Activated CD8-positive, alpha-beta memory T cell treated with anti-CD3 and anti-CD28 coated beads, Interleukin-2, amount 10 ng/mL, durations not matched to agents 7 days and 5 days (primary cell): ENCODE data around the gene PRKAG3. TPM values are rescaled to one million over a fixed set of nuclear protein-coding genes. Genes with fewer than 3 reads are reported as not detected.
"Not testable (repeated sequence)": the region's sequence is repeated elsewhere in the genome, so short reads cannot be mapped to it uniquely, and the experiment has no call there.

Experiments
- ATAC-seq: fragments of 150-1000 bp; cut with Tn5 transposase; one replicate; pipeline ENCODE4 v1.10.0; 2021; ENCODE audit warnings: moderate library complexity
- CTCF ChIA-PET: fragments of 350-600 bp; sonication (Branson Sonifier 250); formaldehyde crosslinking; loops from one replicate; lab custom pipeline; 2021; ENCODE audit warnings: antibody characterized with exemption; lab: Charles Lee
- DNase-seq: peaks from one replicate; pipeline ENCODE4 v3.0.0-alpha.2; 2020
- H3K27ac Mint-ChIP-seq: one replicate; pipeline ENCODE4 v1.8.0; 2021; ENCODE audit warnings: mild to moderate bottlenecking, mixed read lengths
- H3K27me3 Mint-ChIP-seq: one replicate; pipeline ENCODE4 v1.8.0; 2021; ENCODE audit warnings: mixed read lengths
- H3K36me3 Mint-ChIP-seq: one replicate; pipeline ENCODE4 v1.8.0; 2021; ENCODE audit warnings: mild to moderate bottlenecking, mixed read lengths
- H3K4me1 Mint-ChIP-seq: one replicate; pipeline ENCODE4 v1.8.0; 2021; ENCODE audit warnings: mixed read lengths
- H3K4me3 Mint-ChIP-seq: one replicate; pipeline ENCODE4 v1.8.0; 2021; ENCODE audit warnings: mild to moderate bottlenecking, moderate library complexity, mixed read lengths
- H3K9me3 Mint-ChIP-seq: one replicate; pipeline ENCODE4 v1.8.0; 2022; ENCODE audit warnings: low read depth, mixed read lengths
- total RNA-seq, 2 experiments: library from RNA; stranded (reverse); gene quantifications; one replicate each; pipeline ENCODE4 v1.2.3, GENCODE V29; 2021

Gene PRKAG3
- total RNA-seq, 2 experiments from 2014 or later = not detected

DNA sequence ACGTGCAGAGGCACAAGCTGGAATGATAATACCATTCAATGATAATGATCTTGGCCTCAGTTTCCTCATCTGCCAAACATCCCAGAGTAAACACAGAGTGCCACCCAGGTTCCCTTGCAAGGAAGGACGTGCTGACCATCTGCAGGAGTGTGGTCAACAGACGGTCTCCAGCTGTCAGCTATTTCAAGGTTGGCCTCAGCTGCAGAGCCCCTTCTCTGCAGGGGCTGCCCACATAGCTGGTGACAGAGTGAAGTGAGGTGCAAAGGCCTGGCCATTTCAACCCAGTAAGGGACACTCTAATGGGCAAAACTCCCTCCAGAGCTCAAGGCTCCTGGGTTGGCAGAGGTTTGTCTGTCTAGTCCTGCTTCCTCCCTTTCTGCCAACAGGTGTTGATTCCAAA is 19.7 kb upstream of the PRKAG3 start:
- no peak for ATAC-seq
- DNase-seq = no peak
- peaks cover 54% of the 10 kb centered on the region for H3K27me3 Mint-ChIP-seq
- H3K4me3 Mint-ChIP-seq = no peak overlapping the region
- H3K4me1 Mint-ChIP-seq = peaks cover 4% of the 10 kb centered on the region
- H3K9me3 Mint-ChIP-seq = no peaks in the 10 kb centered on the region
- H3K27ac Mint-ChIP-seq = no peak overlapping the region
- CTCF ChIA-PET = interaction anchor here (0.9 to 3.1 kb wide), 9 partner anchors 23 to 144 kb away, joined by 3 to 38 read pairs (median 5); partner anchors contain the start of gene CYP27A1
- H3K36me3 Mint-ChIP-seq = no peaks in the 10 kb centered on the region

DNA sequence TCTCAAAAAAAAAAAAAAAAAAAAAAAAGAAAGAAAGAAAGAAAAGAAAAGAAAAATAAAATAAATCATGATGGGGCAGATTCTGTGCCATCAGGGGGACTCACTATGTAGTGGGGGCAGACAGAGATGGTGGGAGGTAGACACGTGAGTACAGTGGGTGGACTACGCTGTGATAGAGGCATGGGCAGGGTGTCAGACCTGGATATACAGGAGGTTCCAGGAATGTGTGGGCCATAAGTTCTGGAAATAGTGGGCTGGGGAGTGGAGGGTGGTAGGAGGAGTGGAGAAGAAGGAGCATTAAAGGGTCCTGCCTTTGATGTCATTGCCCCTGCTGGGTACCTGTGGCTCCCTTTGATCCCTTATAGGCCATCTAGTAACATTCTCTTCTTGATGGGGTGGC is 19.2 kb upstream of the PRKAG3 start:
- no peaks in the 10 kb centered on the region for H3K36me3 Mint-ChIP-seq
- H3K27me3 Mint-ChIP-seq = peaks cover 49% of the 10 kb centered on the region
- H3K9me3 Mint-ChIP-seq = no peaks in the 10 kb centered on the region
- no peak overlapping the region for H3K4me3 Mint-ChIP-seq
- no peak overlapping the region for H3K27ac Mint-ChIP-seq
- peaks cover 4% of the 10 kb centered on the region for H3K4me1 Mint-ChIP-seq
- ATAC-seq (no peak), DNase-seq (no peak)
- CTCF ChIA-PET = interaction anchor here (0.7 to 4.1 kb wide), 12 partner anchors 8 to 213 kb away, joined by 3 to 82 read pairs (median 4); partner anchors contain the start of genes BCS1L, CYP27A1 and ZNF142

DNA sequence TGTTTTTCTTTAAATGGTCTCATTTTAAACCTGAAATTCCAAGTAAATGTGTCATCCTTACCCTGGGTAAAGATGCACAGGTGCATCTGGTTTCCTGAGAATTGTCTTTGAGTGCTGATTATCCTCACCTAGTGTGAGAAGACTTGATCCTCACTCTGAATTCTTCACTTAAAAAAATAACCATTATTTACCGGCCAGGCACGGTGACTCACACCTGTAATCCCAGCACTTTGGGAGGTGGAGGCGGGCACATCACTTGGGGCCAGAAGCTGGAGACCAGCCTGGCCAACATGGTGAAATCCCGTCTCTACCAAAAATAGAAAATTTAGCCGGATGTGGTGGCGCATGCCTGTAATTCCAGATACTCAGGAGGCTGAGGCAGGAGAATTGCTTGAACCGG is 18.1 kb upstream of the PRKAG3 start:
- H3K27me3 Mint-ChIP-seq = peaks cover 38% of the 10 kb centered on the region
- no peaks in the 10 kb centered on the region for H3K9me3 Mint-ChIP-seq
- no peak for DNase-seq
- H3K4me1 Mint-ChIP-seq = peaks cover 4% of the 10 kb centered on the region
- CTCF ChIA-PET = interaction anchor here (0.7 to 4.1 kb wide), 10 partner anchors 9 to 506 kb away, joined by 3 to 82 read pairs (median 3); partner anchors contain the start of genes BCS1L, CYP27A1 and ZNF142
- H3K4me3 Mint-ChIP-seq = no peak overlapping the region
- no peak overlapping the region for H3K27ac Mint-ChIP-seq
- no peaks in the 10 kb centered on the region for H3K36me3 Mint-ChIP-seq
- ATAC-seq = no peak

DNA sequence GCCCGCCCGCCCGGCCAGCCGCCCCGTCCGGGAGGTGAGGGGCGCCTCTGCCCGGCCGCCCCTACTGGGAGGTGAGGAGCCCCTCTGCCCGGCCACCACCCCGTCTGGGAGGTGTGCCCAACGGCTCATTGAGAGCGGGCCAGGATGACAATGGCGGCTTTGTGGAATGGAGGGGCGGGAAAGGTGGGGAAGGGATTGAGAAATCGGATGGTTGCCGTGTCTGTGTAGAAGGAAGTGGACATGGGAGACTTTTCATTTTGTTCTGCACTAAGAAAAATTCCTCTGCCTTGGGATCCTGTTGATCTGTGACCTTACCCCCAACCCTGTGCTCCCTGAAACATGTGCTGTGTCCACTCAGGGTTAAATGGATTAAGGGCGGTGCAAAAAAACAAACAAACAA is 15.4 kb upstream of the PRKAG3 start:
- not testable (repeated sequence) for H3K4me3 Mint-ChIP-seq, H3K36me3 Mint-ChIP-seq, DNase-seq, H3K27ac Mint-ChIP-seq, H3K4me1 Mint-ChIP-seq, ATAC-seq, H3K9me3 Mint-ChIP-seq
- CTCF ChIA-PET = interaction anchor here (0.5 to 4.1 kb wide), 51 partner anchors 8 to 577 kb away, joined by 3 to 82 read pairs (median 4); partner anchors contain the start of genes AAMP, ANKZF1, ATG9A and BCS1L
- peaks cover 28% of the 10 kb centered on the region for H3K27me3 Mint-ChIP-seq

DNA sequence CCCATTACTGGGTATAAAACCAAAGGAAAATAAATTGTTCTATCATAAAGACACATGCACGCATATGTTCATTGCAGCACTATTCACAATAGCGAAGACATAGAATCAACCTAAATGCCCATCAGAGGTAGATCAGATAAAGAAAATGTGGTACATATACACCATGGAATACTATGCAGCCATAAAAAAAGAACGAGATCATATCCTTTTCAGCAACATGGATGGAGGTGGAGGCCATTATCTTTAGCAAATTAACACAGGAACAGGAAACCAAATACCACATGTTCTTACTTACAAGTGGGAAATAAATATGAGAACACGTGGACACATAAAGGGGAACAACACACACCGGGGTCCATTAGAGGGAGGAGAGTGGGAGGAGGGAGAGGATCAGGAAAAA is 12.7 kb upstream of the PRKAG3 start:
- H3K4me3 Mint-ChIP-seq, H3K27ac Mint-ChIP-seq, H3K9me3 Mint-ChIP-seq, DNase-seq, H3K4me1 Mint-ChIP-seq, H3K36me3 Mint-ChIP-seq, CTCF ChIA-PET, ATAC-seq: not testable (repeated sequence)
- peaks cover 26% of the 10 kb centered on the region for H3K27me3 Mint-ChIP-seq

DNA sequence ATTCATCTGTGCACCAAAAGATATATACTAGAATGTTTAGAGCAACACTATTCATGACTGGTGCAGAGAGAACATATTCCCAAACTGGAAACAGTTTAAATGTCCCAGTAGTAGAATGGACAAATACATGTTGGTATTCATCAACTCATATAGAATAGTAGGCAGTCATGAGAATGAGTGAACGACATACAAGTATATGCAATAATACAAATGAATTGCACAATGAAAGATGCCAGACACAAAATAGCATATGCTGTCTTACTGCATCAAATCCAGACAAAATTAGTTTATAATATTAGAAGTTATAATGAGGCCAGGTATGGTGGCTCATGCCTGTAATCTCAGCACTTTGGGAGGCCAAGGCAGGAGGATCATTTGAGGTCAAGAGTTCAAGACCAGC is 8.3 kb upstream of the PRKAG3 start:
- CTCF ChIA-PET = interaction anchor here (0.9 kb wide), 1 partner anchor 192 kb away, joined by 3 read pairs; no protein-coding TSS in a partner anchor
- no peak for ATAC-seq
- Mint-ChIP-seq H3K4me1 (no peaks in the 10 kb centered on the region), H3K4me3 (no peak overlapping the region), H3K36me3 (no peaks in the 10 kb centered on the region), H3K9me3 (no peaks in the 10 kb centered on the region), H3K27me3 (peaks cover 49% of the 10 kb centered on the region), H3K27ac (no peak overlapping the region)
- DNase-seq = no peak

DNA sequence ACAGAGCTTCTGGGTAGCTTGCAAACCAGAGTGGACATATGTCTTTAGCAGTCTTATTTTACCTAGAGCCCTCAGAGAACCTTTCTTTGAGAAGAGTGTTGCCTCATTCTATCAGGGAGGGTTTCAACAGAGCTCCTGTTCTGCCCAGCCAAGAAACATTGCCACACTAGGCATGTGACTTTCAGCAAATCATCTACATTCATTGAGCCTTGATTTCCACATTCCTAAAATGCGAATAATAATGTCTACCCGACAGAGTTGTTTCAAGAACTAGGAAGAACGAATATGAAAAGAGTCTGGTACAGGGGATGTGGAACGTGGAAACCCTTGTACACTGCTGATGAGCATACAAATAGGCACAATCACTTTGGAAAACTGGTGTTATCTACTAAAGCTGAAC is 7.8 kb upstream of the PRKAG3 start:
- Mint-ChIP-seq H3K9me3 (no peaks in the 10 kb centered on the region), H3K36me3 (no peaks in the 10 kb centered on the region), H3K4me3 (no peak overlapping the region), H3K27ac (no peak overlapping the region), H3K4me1 (no peaks in the 10 kb centered on the region), H3K27me3 (peaks cover 51% of the 10 kb centered on the region)
- DNase-seq (no peak), ATAC-seq (no peak)
- CTCF ChIA-PET = interaction anchor here (0.7 to 0.9 kb wide), 2 partner anchors 8 to 192 kb away, joined by 3 read pairs; no protein-coding TSS in a partner anchor

DNA sequence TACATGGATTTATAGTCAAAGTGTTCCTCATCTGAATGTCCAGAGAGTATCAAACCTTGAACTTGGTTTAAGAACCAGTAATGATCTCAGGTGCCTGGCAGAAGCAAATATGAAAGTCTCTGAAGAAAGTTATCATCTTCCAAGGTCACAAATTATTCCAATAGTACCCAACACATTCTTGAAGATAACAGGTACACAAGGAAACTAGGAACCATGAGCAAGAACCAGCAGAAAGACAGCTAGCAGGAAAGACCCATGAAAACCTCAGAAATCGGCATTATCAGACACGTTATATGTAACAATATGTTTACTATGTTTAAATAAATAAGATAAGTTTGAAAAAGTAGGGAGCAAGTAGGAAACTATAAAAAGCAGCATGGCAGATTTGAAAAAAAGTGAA is 5.9 kb upstream of the PRKAG3 start:
- no peaks in the 10 kb centered on the region for H3K9me3 Mint-ChIP-seq
- no peak overlapping the region for H3K27ac Mint-ChIP-seq
- no peaks in the 10 kb centered on the region for H3K36me3 Mint-ChIP-seq
- H3K27me3 Mint-ChIP-seq = peaks cover 54% of the 10 kb centered on the region
- ATAC-seq (no peak), DNase-seq (no peak)
- H3K4me3 Mint-ChIP-seq = no peak overlapping the region
- CTCF ChIA-PET = interaction anchor here (1.1 to 1.4 kb wide), 2 partner anchors 10 to 192 kb away, joined by 3 to 4 read pairs; no protein-coding TSS in a partner anchor
- no peaks in the 10 kb centered on the region for H3K4me1 Mint-ChIP-seq

DNA sequence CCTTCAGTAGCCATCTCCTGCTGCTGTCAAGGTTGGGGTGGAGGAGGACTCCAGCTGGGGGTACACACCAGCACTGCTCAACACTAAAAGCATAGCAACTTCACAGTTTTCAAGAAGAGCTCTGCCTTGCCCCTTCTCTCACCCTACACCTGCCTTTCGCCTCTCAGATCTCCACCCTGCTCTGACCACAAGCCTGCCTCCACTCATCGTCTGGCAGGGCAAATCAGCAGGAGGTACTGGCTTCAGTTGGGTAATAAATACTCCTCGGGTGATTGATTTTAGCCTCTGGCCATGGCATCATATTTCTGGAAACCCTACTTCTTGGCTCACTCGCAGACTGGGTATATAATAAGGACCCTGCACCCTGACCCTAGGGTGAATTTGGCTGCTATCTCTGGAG is 3.1 kb upstream of the PRKAG3 start:
- no peak overlapping the region for H3K27ac Mint-ChIP-seq
- H3K36me3 Mint-ChIP-seq = no peaks in the 10 kb centered on the region
- ATAC-seq = no peak
- H3K27me3 Mint-ChIP-seq = peaks cover 50% of the 10 kb centered on the region
- H3K4me3 Mint-ChIP-seq = no peak overlapping the region
- CTCF ChIA-PET = no interaction called here
- no peak for DNase-seq
- H3K4me1 Mint-ChIP-seq = no peaks in the 10 kb centered on the region
- no peaks in the 10 kb centered on the region for H3K9me3 Mint-ChIP-seq

DNA sequence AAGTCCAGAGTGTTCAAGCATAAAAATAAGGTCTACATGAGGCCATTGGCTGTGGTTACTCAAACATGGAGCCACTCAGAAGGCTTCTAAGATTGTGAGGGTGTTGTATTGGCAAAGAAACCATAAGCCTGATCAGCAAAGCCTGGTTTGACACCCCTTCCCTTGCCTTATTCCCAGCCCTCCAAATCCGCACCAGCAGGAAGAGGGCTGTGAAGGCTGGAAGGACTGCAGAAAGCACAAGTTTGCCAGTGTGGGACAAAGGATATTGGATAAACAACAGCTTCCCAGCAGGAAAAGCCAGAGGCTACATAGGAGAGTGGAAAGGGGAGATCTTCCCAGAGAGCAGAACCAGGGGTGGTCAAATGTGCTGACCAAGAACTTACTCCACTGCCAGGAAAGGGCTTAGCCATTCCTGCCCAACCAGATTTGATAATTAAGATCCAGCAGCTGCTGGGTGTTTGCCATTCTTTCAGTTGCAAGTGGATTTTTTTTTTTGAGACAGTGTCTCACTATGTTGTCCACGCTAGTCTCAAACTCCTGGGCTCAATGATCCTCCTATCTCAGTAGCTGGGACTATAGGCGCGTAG is 1.5 kb upstream of the PRKAG3 start:
- no peaks in the 10 kb centered on the region for H3K4me1 Mint-ChIP-seq
- no peaks in the 10 kb centered on the region for H3K9me3 Mint-ChIP-seq
- no peaks in the 10 kb centered on the region for H3K36me3 Mint-ChIP-seq
- H3K4me3 Mint-ChIP-seq = no peak overlapping the region
- CTCF ChIA-PET = no interaction called here
- no peak for DNase-seq
- peaks cover 39% of the 10 kb centered on the region for H3K27me3 Mint-ChIP-seq
- no peak overlapping the region for H3K27ac Mint-ChIP-seq
- no peak for ATAC-seq

DNA sequence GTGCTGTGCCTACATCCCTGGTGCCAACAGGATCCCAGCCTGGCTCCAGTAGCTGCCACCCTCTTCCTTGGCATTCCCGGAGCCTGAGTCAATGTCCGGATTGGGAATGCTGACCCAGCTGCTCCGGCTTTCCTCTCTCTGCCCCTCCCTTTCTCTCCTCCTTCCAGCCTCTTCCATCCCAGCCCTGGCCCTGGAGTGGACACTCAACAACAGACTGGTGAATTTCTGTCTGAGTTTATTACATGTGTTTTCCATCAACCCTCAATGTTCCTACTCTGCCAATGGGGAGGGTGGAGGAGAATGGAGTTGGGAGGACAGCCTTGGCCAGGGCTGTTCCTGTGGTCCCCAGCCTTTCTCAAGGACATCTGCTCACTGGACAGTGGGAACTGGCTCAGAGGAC is 917 bp upstream of the PRKAG3 start:
- CTCF ChIA-PET = interaction anchor here (0.5 to 1.4 kb wide), 2 partner anchors 15 to 455 kb away, joined by 3 read pairs; no protein-coding TSS in a partner anchor
- DNase-seq (no peak), ATAC-seq (no peak)
- no peak overlapping the region for H3K4me3 Mint-ChIP-seq
- peaks cover 34% of the 10 kb centered on the region for H3K27me3 Mint-ChIP-seq
- H3K9me3 Mint-ChIP-seq = no peaks in the 10 kb centered on the region
- no peak overlapping the region for H3K27ac Mint-ChIP-seq
- H3K4me1 Mint-ChIP-seq = no peaks in the 10 kb centered on the region
- no peaks in the 10 kb centered on the region for H3K36me3 Mint-ChIP-seq

DNA sequence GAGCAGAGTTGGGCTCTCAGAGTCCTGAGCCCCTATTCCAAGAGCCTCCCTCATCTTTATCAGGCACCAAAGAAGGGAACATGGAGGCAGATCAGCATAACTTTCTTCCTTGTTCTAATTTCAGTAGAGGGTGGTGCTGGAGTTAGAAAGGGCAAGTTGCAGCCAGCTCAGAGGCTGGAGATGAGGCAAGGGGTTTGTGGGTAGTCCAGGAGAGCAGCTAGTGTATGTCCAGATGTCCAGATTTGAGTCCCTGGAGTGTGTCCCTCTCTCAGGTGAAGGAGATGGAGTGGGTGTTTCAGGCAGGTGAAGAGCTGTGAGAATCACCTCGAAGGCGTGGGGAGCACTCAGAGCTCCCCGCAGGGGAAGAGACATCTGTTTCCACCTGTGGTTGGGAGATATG is 478 bp upstream of the PRKAG3 start:
- no peaks in the 10 kb centered on the region for H3K36me3 Mint-ChIP-seq
- no peak overlapping the region for H3K4me3 Mint-ChIP-seq
- CTCF ChIA-PET = interaction anchor here (0.5 to 1.4 kb wide), 2 partner anchors 15 to 455 kb away, joined by 3 read pairs; no protein-coding TSS in a partner anchor
- ATAC-seq (no peak), DNase-seq (no peak)
- no peaks in the 10 kb centered on the region for H3K9me3 Mint-ChIP-seq
- H3K27me3 Mint-ChIP-seq = peaks cover 30% of the 10 kb centered on the region
- H3K27ac Mint-ChIP-seq = no peak overlapping the region
- H3K4me1 Mint-ChIP-seq = no peaks in the 10 kb centered on the region

DNA sequence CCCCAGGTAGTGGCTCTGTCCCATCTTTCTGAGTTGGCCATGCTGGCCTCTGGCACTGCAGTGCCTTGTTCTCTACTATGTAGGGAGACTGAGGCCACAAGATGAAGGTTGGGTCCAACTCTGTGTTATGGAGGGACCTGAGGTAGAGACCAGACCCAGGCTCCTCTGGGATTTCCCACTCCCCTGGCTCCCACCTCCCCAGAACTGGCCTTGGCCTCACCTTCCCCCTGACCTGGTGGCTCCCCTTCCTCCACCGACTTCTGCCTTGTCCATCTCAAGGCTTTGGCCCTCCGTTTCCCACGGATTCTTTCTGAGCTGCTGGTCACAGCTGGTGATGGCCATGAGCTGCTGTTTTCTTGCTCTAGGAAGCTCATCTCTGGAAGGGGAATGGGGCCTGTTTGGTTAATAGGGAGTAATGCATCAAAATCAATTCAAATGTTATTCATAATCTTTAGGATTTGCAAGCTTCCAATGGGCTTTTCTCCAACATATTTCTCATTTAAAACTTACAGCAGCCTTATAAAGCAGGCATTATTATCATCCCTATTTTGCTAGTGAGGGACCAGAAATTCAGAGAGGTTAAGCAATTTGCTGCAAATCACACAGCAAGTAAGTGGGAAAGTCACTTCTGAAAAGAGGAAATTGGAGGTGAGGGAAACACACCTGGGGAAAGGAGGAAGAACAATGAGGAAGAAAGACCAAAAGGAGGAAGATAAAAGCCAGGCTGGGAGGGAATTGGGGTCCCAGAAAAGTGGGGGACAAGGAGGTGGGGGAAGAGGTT is 887 bp downstream of the PRKAG3 start:
- ATAC-seq (no peak), DNase-seq (no peak)
- H3K27me3 Mint-ChIP-seq = peaks cover 24% of the 10 kb centered on the region
- H3K4me3 Mint-ChIP-seq = no peak overlapping the region
- no peak overlapping the region for H3K27ac Mint-ChIP-seq
- CTCF ChIA-PET = interaction anchor here (1.9 kb wide), 1 partner anchor 48 kb away, joined by 4 read pairs; the partner anchor contains the start of gene CYP27A1
- H3K9me3 Mint-ChIP-seq = no peaks in the 10 kb centered on the region
- H3K36me3 Mint-ChIP-seq = no peaks in the 10 kb centered on the region
- H3K4me1 Mint-ChIP-seq = no peaks in the 10 kb centered on the region
